Right hindlimb (tissue), 1 donor: ENCODE measurements around the gene TEP1.

Experiments
- DNase-seq: peaks from one replicate; pipeline ENCODE4 v3.0.0-alpha.2; 2018

The TEP1 gene

DNA sequence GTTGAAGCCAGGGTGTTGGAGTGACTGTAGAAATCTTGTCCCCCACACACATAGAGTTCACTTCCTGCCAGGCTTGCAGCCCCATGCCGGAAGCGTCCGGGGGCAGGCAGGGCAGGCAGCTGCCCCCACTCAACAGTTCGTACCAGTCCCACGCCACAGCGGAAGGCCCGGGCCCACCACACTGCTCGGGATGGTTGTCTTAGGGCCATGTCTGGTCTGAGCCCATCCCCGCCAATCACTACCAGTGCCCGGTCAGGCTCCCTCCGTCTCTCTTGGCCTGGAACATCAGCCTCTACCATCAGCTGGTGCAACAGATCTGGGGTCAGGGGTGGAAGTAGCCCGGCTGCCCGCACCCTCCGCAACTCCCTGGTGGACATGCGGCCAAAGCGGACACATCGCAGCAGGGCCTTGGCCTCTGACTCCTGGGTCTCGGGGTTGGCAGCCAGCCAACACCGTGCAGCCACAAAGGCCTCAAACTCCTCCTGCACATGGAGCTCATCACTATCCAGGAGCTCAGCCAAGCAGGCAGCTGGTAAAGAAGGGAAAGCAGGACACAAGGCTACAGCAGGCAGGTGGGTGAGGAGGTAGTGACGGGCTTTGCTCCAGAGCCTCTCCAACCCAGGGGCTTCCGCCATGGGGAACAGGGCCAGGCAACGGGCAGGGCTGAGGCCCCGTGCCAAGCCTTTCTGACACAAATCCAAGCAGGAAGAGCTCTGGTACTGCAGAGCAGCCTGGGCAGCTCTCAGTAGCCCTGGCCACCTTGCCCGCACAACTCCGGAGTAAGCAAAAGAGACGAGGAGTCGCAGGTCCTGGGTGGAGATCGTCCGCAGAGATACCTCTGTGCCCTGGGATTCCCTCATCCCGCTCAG, 16.7 kb upstream of the TEP1 start:
- no peak for DNase-seq

DNA sequence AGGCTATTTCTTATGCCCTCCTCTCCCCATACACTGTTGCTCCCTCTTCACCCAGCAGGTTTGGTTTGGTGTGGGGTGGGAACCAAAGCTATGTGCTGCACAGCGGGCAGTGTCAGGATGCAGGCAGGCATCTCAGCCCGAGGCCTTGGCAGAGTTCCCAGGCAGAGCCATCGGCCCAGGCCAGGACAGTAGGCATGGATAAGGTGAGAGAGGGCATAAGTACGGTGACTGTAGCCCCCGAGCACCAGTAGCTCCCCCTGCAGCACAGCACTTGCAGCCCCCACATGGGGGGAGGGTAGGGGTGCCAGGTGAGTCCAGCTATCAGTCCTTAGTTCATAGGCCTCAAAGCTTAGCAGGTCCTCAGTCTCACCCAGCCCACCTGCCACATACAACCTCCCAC, 15.5 kb upstream of the TEP1 start:
- no peak for DNase-seq

DNA sequence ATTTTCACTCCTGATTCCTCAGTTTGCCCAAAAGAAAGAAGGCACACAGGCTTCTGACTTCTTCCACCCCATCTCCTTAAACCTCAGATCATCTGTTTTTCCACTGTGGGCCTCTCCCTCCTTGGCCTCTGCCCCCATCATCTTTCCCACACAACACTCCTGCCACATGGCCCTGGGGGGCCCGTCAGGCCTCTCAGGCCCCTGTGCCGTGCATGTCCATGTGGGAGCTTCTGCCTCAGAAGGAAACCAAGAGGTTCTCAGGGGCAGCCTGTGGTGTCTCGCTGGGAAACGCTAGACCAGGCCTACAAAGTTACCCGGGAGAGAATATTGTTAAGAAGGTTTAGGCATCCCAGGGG, 14.7 kb upstream of the TEP1 start:
- DNase-seq, result no peak

DNA sequence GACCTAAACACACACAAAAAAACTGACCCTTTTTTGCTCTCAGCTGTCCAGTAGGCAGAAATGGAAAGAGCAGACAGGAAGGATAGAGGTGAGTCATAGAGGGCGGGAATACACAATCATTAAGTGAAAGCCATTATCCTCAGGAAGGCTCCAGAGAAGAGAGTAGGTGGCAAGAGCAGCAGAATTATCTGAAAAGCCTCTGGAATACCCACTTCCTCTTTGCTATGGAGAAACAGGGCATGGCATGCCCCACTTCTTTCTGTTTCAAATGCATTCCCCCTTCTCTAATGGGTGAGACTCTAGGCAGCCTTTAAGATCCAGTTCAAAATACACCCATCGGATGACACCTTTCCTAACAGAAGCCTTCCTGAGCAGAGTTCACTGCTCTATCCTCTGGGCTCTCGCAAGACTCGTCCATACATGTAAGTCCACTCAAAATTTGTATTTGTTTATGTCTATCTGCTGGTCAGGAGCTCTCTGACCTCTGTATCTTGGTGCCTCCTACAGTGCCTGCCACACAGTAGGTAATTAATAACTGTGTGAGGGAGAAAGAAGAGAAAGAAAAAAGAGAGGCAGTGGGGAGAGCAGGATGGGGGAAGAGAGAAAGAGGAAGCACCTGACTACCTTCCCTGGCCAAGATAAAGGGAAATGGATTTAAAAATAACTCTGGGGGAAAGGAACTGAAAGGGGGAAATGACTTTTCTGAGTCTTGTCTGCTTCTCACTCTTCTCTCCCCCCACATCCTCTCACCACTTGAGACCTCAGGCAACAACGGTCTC, 14.1 kb upstream of the TEP1 start:
- DNase-seq, result no peak

DNA sequence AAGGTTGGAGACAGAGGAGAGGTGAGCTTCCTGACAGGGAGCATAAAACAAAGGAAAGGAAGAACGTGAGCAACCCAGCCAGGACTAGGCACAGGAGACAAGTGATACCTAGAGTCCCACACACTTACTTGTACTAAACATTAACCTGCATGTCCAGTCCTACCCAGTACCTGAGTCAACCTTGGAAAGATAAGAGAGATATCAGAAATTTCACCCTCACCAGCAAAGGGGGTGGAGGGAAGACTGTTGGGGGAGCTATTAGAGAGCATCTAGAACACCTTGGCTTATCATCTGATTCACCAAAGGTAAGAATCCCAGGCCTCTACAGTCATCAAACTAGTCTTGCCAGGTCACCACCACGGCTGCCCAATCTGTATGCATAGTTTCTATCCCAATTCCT, 11.6 kb upstream of the TEP1 start:
- no peak for DNase-seq

DNA sequence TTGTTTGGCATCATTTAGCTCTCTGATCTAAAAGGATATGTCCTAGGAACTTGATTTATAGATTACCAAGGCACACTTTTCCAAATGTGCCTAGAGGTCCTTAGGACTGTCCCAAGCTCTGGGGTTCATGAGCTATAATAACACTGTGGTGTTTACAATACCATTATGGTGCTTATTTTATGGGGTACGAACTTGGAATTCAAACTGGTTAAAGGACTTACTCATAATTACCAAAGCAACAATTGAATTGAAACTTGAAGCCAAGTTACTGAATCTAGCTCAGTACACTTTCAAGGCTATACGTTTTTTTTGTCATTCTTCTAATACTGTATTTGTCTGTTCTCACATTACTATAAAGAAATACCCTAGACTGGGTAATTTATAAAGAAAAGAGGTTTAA, 9.6 kb upstream of the TEP1 start:
- no peak for DNase-seq

DNA sequence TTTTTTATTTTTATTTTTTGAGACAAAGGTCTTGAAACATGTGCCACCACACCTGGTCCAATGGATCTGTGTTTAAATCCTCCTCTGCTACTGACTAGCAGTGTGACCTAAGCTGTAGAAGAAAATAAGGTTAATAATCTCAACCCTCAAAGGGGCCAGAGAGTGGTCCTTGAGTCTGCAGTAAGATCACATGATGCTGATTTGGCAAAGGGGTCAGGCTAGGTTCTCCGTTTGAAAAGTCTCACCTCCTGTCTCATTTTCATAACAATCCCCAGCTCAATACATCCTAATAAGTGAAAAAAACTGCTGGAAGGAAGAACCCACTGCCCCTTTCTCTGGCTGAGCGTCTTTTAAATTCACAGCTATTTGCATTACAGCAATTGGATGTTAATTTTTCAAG, 8.0 kb upstream of the TEP1 start:
- DNase-seq, result no peak

DNA sequence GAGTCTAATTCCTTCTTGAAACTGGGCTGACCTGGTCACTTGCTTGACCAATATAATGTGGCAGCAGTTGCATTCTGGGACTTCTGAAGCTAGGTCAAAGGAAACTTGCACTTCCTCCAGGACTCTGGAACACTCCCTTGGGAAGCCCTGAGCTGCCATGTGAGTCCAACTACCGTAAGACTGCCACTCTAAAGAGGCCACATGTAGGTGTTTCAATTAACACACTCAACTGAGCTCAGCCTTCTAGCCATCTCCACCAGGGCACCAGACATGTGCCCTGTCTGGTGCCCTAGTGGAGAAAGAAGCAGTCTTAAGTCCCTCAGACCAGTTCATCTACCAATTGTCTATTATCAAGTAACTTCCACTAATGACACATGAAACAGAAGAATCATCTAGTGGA, 6.1 kb upstream of the TEP1 start:
- no peak for DNase-seq

DNA sequence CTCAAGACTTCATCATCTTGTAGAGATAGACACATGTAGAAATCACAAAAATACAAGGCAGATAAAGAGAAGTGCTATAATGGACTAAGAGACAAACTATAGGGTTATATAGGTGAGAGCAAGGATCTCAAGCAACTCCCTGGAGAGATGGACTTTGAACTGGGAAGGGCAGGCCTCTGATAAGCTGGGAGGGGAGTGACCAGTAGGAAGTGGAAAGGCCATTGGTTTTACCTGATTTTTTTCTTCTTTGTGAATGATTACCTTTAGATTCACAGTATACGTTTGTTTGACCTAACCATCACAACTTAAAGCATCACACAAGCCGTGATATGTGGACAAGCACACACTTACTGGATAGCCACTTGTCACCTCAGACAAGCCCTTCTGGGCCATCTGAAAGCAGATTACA, 5.2 kb upstream of the TEP1 start:
- DNase-seq, result no peak

DNA sequence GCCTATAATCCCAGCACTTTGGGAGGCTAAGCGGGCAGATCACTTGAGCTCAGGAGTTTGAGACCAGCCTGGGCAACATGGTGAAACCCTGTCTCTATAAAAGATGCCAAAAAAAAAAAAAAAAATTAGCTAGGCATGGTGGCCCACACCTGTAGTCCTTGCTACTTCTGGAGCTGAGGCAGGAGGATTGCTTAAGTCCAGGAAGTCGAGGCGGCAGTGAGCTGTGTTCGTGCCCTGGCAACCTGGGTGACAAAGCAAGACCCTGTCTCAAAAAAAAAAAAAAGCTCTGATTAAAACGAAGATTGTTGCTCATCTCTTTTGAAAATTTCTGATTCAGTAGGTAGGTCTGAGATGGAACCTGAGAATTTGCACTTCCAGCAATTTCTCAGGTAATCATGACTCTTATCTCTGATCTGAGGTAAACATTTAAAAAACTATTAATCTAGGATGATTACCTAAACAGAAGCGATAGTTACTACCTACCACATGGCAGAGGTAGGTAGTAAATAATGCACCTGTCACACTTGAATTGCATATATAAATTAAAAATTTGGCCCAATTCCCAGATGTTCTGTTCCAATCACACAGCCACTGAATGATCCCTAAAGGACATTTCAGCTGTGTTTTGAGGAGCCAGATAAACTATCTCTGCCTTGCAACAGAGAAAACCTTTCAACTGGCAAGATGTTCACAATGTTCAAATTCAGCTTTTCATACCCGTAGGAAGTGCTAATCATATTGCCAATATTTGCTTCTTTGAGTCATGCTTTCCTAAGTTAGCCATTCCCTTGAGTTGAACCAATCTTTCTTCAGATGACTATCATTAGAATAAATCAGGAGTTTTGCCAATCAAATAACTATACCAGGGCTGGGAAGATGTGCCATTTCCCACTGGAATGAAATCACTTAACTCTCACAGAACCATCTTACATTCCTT, 4.2 kb upstream of the TEP1 start:
- DNase-seq, result no peak

DNA sequence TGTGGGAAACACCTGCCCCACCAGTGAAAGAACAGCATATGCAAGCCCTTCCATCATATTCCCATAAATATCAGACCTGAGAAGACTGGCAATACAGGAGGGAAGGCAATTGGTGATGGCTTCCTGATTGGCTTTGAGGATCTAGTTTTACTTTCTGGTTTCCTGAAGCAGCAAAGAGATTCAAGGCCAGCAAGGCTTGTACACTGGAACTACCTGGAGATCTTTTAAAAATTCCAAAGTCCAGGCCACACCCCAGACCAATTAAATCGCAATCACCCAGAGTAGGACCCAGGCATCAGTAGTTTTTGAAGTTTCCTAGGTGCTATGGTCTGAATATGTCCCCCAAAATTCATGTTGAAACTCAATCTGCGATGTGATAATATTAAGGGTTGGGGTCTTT, 2.9 kb upstream of the TEP1 start:
- no peak for DNase-seq

DNA sequence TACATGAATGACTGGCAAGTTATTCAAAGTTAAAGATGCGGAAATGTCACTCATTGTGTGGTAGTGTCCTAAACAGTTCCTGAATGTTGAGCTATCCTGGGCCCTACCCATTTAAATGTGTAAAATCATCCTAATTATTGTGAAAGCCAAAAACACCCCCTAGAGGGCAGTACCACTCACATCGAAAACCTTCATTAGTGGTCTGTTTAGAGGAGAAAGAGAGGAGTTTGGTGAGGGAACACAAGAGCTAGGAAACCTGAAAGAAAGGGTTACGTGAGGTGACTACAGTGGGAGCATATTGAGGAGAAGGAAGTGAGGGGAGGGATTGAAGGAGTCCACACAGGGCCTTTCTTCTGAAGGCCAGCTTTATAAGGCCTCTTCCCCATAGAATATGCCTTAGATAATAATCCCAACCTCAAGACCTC, 2.5 kb upstream of the TEP1 start:
- DNase-seq, result no peak

DNA sequence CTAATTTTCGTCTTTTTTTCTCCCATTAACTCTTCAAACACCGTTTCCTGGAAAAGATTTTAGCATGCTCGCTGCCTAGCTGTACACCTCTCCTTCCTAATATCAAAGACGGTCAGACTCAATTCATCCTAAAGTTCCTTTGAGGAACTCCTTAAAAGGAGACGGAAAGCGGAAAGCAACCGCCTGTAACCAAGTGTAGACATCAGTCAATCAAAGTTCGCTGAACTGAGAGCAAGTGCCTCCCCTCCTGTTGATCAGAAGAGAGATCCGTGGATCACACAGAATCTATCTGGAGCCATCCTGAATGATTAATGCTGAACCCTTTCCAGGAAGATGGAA, 412 bp upstream of the TEP1 start:
- DNase-seq, result no peak

DNA sequence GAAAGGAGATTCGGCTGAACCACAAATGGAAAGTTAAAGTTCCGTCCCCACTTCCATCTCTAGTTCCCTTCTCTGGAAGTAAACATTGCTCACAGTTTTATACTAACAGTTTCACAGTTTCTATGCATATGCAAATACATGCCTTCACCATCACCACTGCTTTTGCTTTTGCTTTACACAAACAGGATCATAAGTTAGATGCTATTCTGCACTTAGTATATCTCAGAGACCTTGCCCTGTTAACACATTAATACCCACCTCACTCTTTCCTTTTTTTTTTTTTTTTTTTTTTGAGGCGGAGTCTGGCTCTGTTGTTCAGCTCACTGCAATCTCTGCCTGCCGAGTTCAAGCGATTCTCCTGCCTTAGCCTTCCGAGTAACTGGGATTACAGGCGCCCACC, 890 bp downstream of the TEP1 start:
- no peak for DNase-seq

DNA sequence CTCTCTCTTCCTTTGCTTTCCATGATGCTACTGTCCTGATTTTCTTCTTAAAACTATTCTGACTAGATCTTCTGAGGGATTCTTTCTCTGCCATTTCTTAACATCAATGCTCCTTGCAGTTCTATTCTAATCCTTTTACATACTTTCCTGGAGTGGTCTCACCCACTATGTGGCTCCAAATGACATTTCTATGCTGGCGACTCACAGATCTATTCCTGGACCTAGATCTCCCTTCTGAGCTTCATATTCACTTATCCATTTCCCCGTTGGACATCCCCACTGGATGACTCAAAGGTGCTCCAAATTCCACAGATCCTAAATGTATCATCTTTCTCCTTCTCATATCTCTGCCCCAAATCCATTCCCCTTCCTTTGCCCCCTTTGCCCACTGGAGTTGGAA, 4.1 kb downstream of the TEP1 start:
- DNase-seq, result no peak

DNA sequence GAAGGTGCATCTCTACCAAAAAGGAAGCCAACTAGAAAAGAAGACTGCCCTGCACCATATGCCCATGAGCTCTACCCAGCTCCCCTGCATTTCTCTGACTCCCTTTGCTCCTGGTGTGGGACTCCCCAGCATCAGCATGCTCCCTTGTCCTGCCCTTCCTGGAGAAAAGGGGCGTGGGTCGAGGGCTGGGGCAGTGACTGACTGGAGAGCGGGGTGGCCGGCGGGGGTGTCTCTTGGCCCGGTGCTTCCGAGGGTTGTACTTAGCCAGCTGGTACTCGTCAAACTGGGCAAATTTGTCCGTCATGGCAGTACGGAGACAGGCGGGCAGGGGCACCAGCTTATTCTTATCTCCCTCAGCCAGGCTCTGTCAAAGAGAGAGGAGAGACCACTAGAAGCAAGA, 9.8 kb downstream of the TEP1 start:
- no peak for DNase-seq

DNA sequence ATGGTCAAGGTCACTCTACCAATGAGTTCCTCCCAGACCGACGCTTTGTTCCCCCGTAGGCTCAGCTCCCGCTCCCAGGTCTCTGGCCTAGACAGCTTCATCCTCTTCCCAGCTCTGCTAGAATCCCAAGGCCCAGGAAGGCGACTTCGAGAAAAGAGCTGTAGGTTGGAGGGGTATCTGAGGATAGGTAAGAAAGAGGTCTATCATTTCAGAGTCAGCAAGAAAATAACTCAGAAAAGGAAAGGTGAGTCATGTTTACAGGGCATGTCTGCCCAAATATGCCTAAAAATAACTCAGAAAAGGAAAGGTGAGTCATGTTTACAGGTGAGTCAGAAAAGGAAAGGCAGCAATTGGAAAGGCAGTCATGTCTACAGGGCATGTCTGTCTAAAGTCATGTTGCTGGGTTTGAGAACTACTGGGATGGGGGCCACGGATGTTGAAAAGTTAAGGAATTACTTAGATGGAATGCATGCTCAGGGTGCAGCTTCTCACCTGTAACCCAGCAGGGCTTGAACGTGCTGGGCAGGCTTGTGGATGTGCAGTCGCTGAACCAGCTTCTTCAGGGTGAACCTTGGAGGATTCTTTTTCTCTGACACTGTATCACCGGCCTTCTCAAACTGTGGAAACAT, 12.2 kb downstream of the TEP1 start:
- no peak for DNase-seq

DNA sequence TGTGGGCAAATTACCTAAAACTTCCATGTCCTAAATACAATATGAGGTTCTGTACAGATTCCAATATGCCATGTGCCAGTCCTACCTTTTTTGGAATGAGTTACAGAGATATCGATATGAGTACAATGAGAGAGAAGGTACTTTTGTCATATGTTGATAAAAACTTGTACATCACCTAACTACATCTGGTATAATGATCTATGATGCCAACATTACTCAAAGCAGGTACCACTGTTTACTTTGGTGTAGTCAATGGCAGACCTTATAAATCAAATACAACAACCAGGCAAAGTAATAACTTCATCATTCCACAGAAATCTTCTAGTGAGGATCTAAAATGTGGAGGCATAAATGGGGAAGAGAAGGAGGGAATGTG, 12.7 kb downstream of the TEP1 start:
- DNase-seq, result no peak

DNA sequence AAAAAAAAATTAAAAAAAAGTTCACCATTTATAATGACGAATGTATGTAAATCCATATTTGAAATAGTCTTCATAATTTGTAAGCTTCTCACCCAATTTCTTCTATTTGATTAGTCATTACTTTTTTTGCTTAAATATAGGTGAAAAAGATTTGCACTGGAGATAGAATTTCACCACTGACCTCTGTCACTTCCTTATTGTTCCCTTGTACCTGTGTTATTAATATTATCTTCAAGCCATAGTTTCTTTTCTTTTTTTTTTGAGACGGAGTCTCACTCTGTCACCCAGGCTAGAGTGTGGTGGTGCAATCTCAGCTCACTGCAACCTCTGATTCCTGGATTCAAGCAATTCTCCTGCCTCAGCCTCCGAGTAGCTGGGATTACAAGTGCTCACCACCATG, 15.8 kb downstream of the TEP1 start:
- DNase-seq, result no peak

DNA sequence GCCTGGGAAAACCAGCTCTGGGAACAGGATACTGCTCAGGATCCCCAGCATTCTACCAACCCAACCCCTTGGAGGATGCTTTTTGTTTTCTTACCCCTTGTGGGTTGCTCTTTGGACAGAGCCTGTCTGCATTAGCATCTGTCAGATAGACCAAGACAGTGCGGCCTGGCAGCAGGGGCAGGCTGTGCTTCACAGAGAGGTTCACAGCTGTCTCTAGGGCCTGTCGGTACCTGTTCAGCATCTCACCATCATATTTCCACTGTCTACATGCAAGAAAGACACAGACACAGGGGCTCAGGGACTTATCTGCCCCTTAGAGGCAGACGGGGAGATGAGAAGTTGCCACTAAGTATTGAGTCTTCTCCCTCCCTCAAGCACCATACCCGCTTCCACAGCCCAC, 21.8 kb downstream of the TEP1 start:
- DNase-seq, result no peak

DNA sequence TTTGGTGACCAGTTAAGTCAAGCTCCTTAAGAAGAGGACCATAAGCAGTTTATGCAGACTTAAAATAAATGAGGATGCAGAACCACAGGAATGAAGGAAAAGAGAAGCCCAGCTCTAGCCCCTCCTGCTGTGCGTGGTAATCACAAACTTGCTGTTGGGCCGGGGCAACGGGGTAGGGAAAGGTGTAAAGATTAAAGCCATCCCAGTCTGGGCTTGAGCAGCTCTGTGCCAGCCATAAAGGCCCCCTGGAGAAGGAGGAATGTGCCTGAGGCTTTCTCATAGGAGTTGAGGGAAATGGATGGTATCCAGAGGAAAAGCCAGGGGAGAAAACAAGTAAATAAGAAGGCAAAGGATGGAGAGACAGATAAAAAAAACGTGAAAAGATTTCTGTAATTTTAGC, 25.1 kb downstream of the TEP1 start:
- no peak for DNase-seq

DNA sequence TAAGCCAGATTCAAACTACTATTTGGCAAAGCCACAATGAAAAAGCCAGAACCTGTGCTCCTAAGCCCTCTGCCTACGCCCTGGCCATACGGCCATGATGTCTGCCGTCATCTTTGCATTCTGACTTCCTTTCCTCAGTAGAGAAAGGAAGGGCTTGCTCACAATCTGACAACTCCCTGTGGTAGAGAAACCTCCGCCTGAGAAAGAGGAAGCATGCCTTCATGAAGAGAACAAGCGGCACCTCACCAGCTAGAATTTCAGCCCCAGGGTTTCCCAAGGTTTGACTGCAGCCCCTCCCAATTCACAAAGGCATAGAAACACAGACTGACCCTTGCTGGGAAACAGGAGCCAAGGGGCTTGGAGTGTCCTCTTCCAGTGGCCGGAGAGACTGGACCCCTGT, 25.7 kb downstream of the TEP1 start:
- no peak for DNase-seq

DNA sequence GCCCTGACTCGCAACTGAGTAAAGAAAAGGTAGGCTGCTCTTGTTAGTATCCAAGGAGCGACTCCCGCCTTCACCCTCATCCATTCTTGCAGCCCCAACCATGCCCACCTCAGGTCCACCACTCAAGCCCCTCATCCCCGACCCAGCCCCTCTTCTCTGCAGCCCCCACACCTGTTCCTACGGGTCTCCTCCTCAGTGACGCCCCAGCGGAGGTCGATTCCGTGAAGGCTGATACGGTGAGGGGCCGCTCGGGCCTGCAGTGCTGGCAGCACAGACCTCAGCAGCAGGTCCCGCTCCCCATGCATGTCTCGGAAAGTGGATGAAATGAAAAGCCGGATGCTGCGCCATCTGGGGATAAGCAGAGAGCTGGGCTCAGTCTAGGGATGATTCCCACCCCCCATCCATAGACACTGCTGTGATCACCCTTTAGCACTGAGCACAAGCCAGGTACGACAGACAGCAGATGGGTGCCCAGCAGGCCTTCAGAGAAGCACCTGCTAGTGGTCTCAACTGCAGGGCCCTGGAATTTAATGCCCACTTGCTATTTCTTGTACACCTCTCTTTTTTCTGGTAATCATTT, 26.9 kb downstream of the TEP1 start:
- DNase-seq, result no peak
